K562 (cell line): Measurements from ENCODE around the gene RNF145. TPM values are rescaled to one million over a fixed set of nuclear protein-coding genes. Genes with fewer than 3 reads are reported as not detected.

ENCODE experiments used
- CUX1 ChIP-seq: fragments of 200-800 bp; sonication (Bioruptor generic); IDR thresholded peaks from 2 replicates; pipeline ENCODE4 v1.6.1; 2016; ENCODE audit warnings: missing genetic modification characterization, missing compliant biosample characterization
- MXI1 ChIP-seq: IDR thresholded peaks from 2 replicates; pipeline ENCODE4 v1.6.1; 2011; ENCODE audit warnings: low read depth, mild to moderate bottlenecking, improper control_type of control experiment, low read length
- MYC ChIP-seq, 2 experiments: fragments of 250-450 bp in 1 of 2; sonication (Bioruptor Pico) in 1 of 2; IDR thresholded peaks; 2 replicates each; pipeline versions ENCODE4 v1.5.1 to v1.6.1; 2012 to 2021; ENCODE audit warnings: low read depth in 2 of 2, borderline replicate concordance in 1 of 2, improper control_type of control experiment in 1 of 2, low read length in 1 of 2, mild to moderate bottlenecking in 1 of 2, moderate library complexity in 1 of 2
- ZNF143 ChIP-seq: sonication (generic); formaldehyde crosslinking; IDR thresholded peaks from 2 replicates; pipeline ENCODE4 v1.9.0; 2022; ENCODE audit warnings: mild to moderate bottlenecking, missing genetic modification reagents
- ZNF224 ChIP-seq: sonication (generic); formaldehyde crosslinking; IDR thresholded peaks from 2 replicates; pipeline ENCODE4 v1.8.0; 2022; ENCODE audit warnings: mild to moderate bottlenecking, missing genetic modification reagents
- polyA plus RNA-seq, 8 experiments: library from polyadenylated mRNA; depleted of rRNA in 4 of 8; stranded (reverse) in 5 of 8; unstranded in 3 of 8; fragments of >200 nt; fragmentation: Nextera tagmentation in 2 of 8; fragmentation: Illumina TruSeq in 1 of 8; extraction: Ambion mirVana in 2 of 8; extraction: Trizol in 1 of 8; gene quantifications; 2 replicates each; pipeline versions ENCODE4 v1.2.1 to v1.2.3, GENCODE V29; 2011 to 2014; ENCODE audit warnings: inconsistent platforms in 1 of 8, missing spikeins in 1 of 8
- total RNA-seq, 7 experiments: library from RNA; depleted of rRNA in 6 of 7; stranded (reverse); fragments of >200 nt in 6 of 7; fragmentation: Illumina TruSeq in 2 of 7; extraction: Trizol in 2 of 7; gene quantifications; 2 replicates each; pipeline versions ENCODE4 v1.2.1 to v1.2.3, GENCODE V29; 2011 to 2021; ENCODE audit warnings: low replicate concordance in 1 of 7
- TF ChIP-seq, protein P1 (sequence below), 2 experiments: fragments of 450-650 bp; formaldehyde crosslinking in 1 of 2; IDR thresholded peaks; 2 replicates each; pipeline versions ENCODE4 v1.4.0 to v1.6.1; 2014 to 2020; ENCODE audit warnings: mild to moderate bottlenecking in 2 of 2, borderline replicate concordance in 1 of 2, low read depth in 1 of 2
- TF ChIP-seq, protein P2 (sequence below): fragments of 450-650 bp; IDR thresholded peaks from 2 replicates; pipeline ENCODE4 v1.6.1; 2017; ENCODE audit warnings: antibody characterized with exemption
- TF ChIP-seq, protein P3 (sequence below): sonication (generic); formaldehyde crosslinking; IDR thresholded peaks from 2 replicates; pipeline ENCODE4 v1.8.0; 2022; ENCODE audit warnings: mild to moderate bottlenecking, missing genetic modification reagents

RNF145 gene
- total and polyA plus RNA-seq, 9 of the 15 experiments (the other 6 are each of a cell fraction or from before 2014, with no cell fraction given) = 13.6 to 40.7 (median 25.4) TPM

- TF ChIP-seq, protein P1, sequence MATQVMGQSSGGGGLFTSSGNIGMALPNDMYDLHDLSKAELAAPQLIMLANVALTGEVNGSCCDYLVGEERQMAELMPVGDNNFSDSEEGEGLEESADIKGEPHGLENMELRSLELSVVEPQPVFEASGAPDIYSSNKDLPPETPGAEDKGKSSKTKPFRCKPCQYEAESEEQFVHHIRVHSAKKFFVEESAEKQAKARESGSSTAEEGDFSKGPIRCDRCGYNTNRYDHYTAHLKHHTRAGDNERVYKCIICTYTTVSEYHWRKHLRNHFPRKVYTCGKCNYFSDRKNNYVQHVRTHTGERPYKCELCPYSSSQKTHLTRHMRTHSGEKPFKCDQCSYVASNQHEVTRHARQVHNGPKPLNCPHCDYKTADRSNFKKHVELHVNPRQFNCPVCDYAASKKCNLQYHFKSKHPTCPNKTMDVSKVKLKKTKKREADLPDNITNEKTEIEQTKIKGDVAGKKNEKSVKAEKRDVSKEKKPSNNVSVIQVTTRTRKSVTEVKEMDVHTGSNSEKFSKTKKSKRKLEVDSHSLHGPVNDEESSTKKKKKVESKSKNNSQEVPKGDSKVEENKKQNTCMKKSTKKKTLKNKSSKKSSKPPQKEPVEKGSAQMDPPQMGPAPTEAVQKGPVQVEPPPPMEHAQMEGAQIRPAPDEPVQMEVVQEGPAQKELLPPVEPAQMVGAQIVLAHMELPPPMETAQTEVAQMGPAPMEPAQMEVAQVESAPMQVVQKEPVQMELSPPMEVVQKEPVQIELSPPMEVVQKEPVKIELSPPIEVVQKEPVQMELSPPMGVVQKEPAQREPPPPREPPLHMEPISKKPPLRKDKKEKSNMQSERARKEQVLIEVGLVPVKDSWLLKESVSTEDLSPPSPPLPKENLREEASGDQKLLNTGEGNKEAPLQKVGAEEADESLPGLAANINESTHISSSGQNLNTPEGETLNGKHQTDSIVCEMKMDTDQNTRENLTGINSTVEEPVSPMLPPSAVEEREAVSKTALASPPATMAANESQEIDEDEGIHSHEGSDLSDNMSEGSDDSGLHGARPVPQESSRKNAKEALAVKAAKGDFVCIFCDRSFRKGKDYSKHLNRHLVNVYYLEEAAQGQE (IDR thresholded peaks at IDR 0.05; ENCODE audit: borderline replicate concordance) = no peak
- TF ChIP-seq, protein P1 (CRISPR knock-in tag; IDR thresholded peaks at IDR 0.05; ENCODE audit: low read depth) = no peak
- TF ChIP-seq MYC (IDR thresholded peaks at IDR 0.05; ENCODE audit: low read depth, low read length) = peak; percentile 40; the same call in 1 of the 2 replicates
- TF ChIP-seq MYC (CRISPR knock-in tag; IDR thresholded peaks at IDR 0.05; ENCODE audit: borderline replicate concordance, low read depth) = no peak
- TF ChIP-seq ZNF224 = no peak
- TF ChIP-seq ZNF143 (CRISPR knock-in tag) = no peak
- TF ChIP-seq MXI1 = no peak
- no peak for TF ChIP-seq CUX1
- TF ChIP-seq, protein P2, sequence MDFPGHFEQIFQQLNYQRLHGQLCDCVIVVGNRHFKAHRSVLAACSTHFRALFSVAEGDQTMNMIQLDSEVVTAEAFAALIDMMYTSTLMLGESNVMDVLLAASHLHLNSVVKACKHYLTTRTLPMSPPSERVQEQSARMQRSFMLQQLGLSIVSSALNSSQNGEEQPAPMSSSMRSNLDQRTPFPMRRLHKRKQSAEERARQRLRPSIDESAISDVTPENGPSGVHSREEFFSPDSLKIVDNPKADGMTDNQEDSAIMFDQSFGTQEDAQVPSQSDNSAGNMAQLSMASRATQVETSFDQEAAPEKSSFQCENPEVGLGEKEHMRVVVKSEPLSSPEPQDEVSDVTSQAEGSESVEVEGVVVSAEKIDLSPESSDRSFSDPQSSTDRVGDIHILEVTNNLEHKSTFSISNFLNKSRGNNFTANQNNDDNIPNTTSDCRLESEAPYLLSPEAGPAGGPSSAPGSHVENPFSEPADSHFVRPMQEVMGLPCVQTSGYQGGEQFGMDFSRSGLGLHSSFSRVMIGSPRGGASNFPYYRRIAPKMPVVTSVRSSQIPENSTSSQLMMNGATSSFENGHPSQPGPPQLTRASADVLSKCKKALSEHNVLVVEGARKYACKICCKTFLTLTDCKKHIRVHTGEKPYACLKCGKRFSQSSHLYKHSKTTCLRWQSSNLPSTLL = no peak
- TF ChIP-seq, protein P3, sequence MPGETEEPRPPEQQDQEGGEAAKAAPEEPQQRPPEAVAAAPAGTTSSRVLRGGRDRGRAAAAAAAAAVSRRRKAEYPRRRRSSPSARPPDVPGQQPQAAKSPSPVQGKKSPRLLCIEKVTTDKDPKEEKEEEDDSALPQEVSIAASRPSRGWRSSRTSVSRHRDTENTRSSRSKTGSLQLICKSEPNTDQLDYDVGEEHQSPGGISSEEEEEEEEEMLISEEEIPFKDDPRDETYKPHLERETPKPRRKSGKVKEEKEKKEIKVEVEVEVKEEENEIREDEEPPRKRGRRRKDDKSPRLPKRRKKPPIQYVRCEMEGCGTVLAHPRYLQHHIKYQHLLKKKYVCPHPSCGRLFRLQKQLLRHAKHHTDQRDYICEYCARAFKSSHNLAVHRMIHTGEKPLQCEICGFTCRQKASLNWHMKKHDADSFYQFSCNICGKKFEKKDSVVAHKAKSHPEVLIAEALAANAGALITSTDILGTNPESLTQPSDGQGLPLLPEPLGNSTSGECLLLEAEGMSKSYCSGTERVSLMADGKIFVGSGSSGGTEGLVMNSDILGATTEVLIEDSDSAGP (CRISPR knock-in tag) = no peak
Measured at GRCh38 chr5:159230657-159231056, 21.3 kb upstream of the RNF145 start (continued).
